Chondrocyte (in vitro differentiated cells): ENCODE measurements around the gene SURF2. TPM values are rescaled to one million over a fixed set of nuclear protein-coding genes. Genes with fewer than 3 reads are reported as not detected.
"Not testable (repeated sequence)": the region's sequence is repeated elsewhere in the genome, so short reads cannot be mapped to it uniquely, and the experiment has no call there.

Experiments used
- DNase-seq: peaks from one replicate; pipeline ENCODE4 v3.0.0; 2021; ENCODE audit warnings: mixed read lengths, low spot score
- H3K27ac Mint-ChIP-seq: one replicate; pipeline ENCODE4 v1.8.0; 2021; ENCODE audit warnings: mild to moderate bottlenecking, moderate library complexity, mixed read lengths; ENCODE audit not compliant: unreplicated experiment
- H3K27me3 Mint-ChIP-seq: 2 replicates; pipeline ENCODE4 v1.8.0; 2021; ENCODE audit warnings: low read depth, mixed read lengths
- H3K36me3 Mint-ChIP-seq: 2 replicates; pipeline ENCODE4 v1.8.0; 2021; ENCODE audit warnings: low read depth, mixed read lengths
- H3K4me1 Mint-ChIP-seq: 2 replicates; pipeline ENCODE4 v1.8.0; 2021; ENCODE audit warnings: low read depth, mild to moderate bottlenecking, mixed read lengths
- H3K4me3 Mint-ChIP-seq: one replicate; pipeline ENCODE4 v1.8.0; 2021; ENCODE audit warnings: mild to moderate bottlenecking, moderate library complexity, mixed read lengths; ENCODE audit not compliant: unreplicated experiment
- H3K9me3 Mint-ChIP-seq: 2 replicates; pipeline ENCODE4 v1.8.0; 2021; ENCODE audit warnings: low read depth, mixed read lengths
- CTCF ChIP-seq: fragments of 200-600 bp; sonication (generic); IDR thresholded peaks from 2 replicates; pipeline ENCODE4 v1.5.0; 2021; ENCODE audit warnings: antibody characterized with exemption, mild to moderate bottlenecking, moderate library complexity
- total RNA-seq: library from RNA; stranded (reverse); gene quantifications from 3 replicates; pipeline ENCODE4 v1.2.1, GENCODE V29; 2021

Gene SURF2
- total RNA-seq, 1 donor from 2014 or later, result 12.5 TPM

GRCh38 chr9:133389562-133389961 is 33.2 kb downstream of the SURF2 start:
- Mint-ChIP-seq H3K27me3 (peaks cover 1% of the 10 kb centered on the region), H3K27ac (no peak overlapping the region), H3K9me3 (no peaks in the 10 kb centered on the region), H3K36me3 (no peaks in the 10 kb centered on the region), H3K4me3 (no peak overlapping the region), H3K4me1 (no peaks in the 10 kb centered on the region)
- no peak for DNase-seq
- TF ChIP-seq CTCF, result no peak

GRCh38 chr9:133390713-133391112 is 34.4 kb downstream of the SURF2 start:
- no peaks in the 10 kb centered on the region for H3K36me3 Mint-ChIP-seq
- TF ChIP-seq CTCF, result no peak
- peaks cover 6% of the 10 kb centered on the region for H3K27me3 Mint-ChIP-seq
- no peaks in the 10 kb centered on the region for H3K4me1 Mint-ChIP-seq
- DNase-seq, result no peak
- H3K27ac Mint-ChIP-seq, result no peak overlapping the region
- H3K4me3 Mint-ChIP-seq, result no peak overlapping the region
- no peaks in the 10 kb centered on the region for H3K9me3 Mint-ChIP-seq

GRCh38 chr9:133391449-133391848 is 35.1 kb downstream of the SURF2 start:
- not testable (repeated sequence) for H3K4me3 Mint-ChIP-seq, H3K27ac Mint-ChIP-seq, H3K4me1 Mint-ChIP-seq, DNase-seq, H3K9me3 Mint-ChIP-seq, H3K27me3 Mint-ChIP-seq, H3K36me3 Mint-ChIP-seq

- not testable (repeated sequence) for H3K4me1 Mint-ChIP-seq, H3K27ac Mint-ChIP-seq, H3K4me3 Mint-ChIP-seq, H3K27me3 Mint-ChIP-seq, H3K9me3 Mint-ChIP-seq, DNase-seq, H3K36me3 Mint-ChIP-seq
Measured at GRCh38 chr9:133392308-133392707, 36.0 kb downstream of the SURF2 start.

GRCh38 chr9:133393399-133393798 is 37.0 kb downstream of the SURF2 start:
- DNase-seq, result no peak
- Mint-ChIP-seq H3K9me3 (no peaks in the 10 kb centered on the region), H3K27ac (no peak overlapping the region), H3K27me3 (peaks cover 14% of the 10 kb centered on the region), H3K4me1 (no peaks in the 10 kb centered on the region), H3K36me3 (no peaks in the 10 kb centered on the region), H3K4me3 (no peak overlapping the region)
- no peak for TF ChIP-seq CTCF

- Mint-ChIP-seq H3K9me3 (no peaks in the 10 kb centered on the region), H3K4me3 (no peak overlapping the region), H3K36me3 (no peaks in the 10 kb centered on the region), H3K27me3 (peaks cover 17% of the 10 kb centered on the region), H3K4me1 (no peaks in the 10 kb centered on the region), H3K27ac (no peak overlapping the region)
- no peak for DNase-seq
- TF ChIP-seq CTCF, result no peak
Measured at GRCh38 chr9:133394687-133395271, 38.4 kb downstream of the SURF2 start.
